ENCODE measurements around the gene SCGB2A2.

The SCGB2A2 gene

GRCh38 chr11:62256281-62256680 is 13.7 kb upstream of the SCGB2A2 start:
- Histone ChIP-seq H2AFZ (ENCODE audit: low read length) (no peak overlapping the region), H3K9me2 (replicated peaks; ENCODE audit: insufficient read depth, low read length) (no peaks in the 10 kb centered on the region), H3K27ac (ENCODE audit: low read length) (no peak overlapping the region), H3K9me3 (replicated peaks; ENCODE audit: insufficient read depth, low read length) (no peaks in the 10 kb centered on the region), H3F3A (ENCODE audit: insufficient read depth, low read length) (no peaks in the 10 kb centered on the region), H3K4me1 (ENCODE audit: low read length) (no peaks in the 10 kb centered on the region), H3K9ac (ENCODE audit: low read length) (no peak overlapping the region), H3K4me2 (ENCODE audit: low read depth, low read length) (no peak overlapping the region), H3K79me2 (ENCODE audit: low read length) (no peaks in the 10 kb centered on the region), H3K27me3 (replicated peaks; ENCODE audit: insufficient read depth, low read length) (no peaks in the 10 kb centered on the region), H3K36me3 (replicated peaks; ENCODE audit: insufficient read depth, low read length) (no peaks in the 10 kb centered on the region), H4K20me1 (ENCODE audit: insufficient read depth, low read length) (no peaks in the 10 kb centered on the region), H3K4me3 (ENCODE audit: low read length) (no peak overlapping the region)
- no peak for DNase-seq
- TF ChIP-seq EZH2 (optimal IDR thresholded peaks at IDR 0.05; ENCODE audit: low read depth, low read length) (no peak), CTCF (IDR thresholded peaks at IDR 0.05; ENCODE audit: low read length) (no peak), EZH2phosphoT487 (IDR thresholded peaks at IDR 0.05; ENCODE audit: low read length) (no peak)

GRCh38 chr11:62260261-62260953 is 9.6 kb upstream of the SCGB2A2 start:
- no peak overlapping the region for H3K4me2 ChIP-seq (ENCODE audit: low read depth, low read length)
- no peak overlapping the region for H2AFZ ChIP-seq (ENCODE audit: low read length)
- no peaks in the 10 kb centered on the region for H4K20me1 ChIP-seq (ENCODE audit: insufficient read depth, low read length)
- no peak overlapping the region for H3K27ac ChIP-seq (ENCODE audit: low read length)
- H3K27me3 ChIP-seq (replicated peaks; ENCODE audit: insufficient read depth, low read length): no peaks in the 10 kb centered on the region
- H3K36me3 ChIP-seq (replicated peaks; ENCODE audit: insufficient read depth, low read length): no peaks in the 10 kb centered on the region
- H3K9me2 ChIP-seq (replicated peaks; ENCODE audit: insufficient read depth, low read length): no peaks in the 10 kb centered on the region
- no peak overlapping the region for H3K9ac ChIP-seq (ENCODE audit: low read length)
- no peaks in the 10 kb centered on the region for H3K79me2 ChIP-seq (ENCODE audit: low read length)
- H3K9me3 ChIP-seq (replicated peaks; ENCODE audit: insufficient read depth, low read length): no peaks in the 10 kb centered on the region
- H3K4me1 ChIP-seq (ENCODE audit: low read length): no peaks in the 10 kb centered on the region
- no peak for DNase-seq
- TF ChIP-seq CTCF (IDR thresholded peaks at IDR 0.05; ENCODE audit: low read length) (no peak), EZH2 (optimal IDR thresholded peaks at IDR 0.05; ENCODE audit: low read depth, low read length) (no peak), EZH2phosphoT487 (IDR thresholded peaks at IDR 0.05; ENCODE audit: low read length) (no peak)
- H3K4me3 ChIP-seq (ENCODE audit: low read length): no peak overlapping the region
- H3F3A ChIP-seq (ENCODE audit: insufficient read depth, low read length): no peaks in the 10 kb centered on the region

GRCh38 chr11:62264004-62264403 is 6.0 kb upstream of the SCGB2A2 start:
- Histone ChIP-seq H3K4me2 (ENCODE audit: low read depth, low read length) (no peak overlapping the region), H4K20me1 (ENCODE audit: insufficient read depth, low read length) (no peaks in the 10 kb centered on the region), H2AFZ (ENCODE audit: low read length) (no peak overlapping the region), H3K4me3 (ENCODE audit: low read length) (no peak overlapping the region), H3K36me3 (replicated peaks; ENCODE audit: insufficient read depth, low read length) (no peaks in the 10 kb centered on the region), H3K27ac (ENCODE audit: low read length) (no peak overlapping the region), H3K9me2 (replicated peaks; ENCODE audit: insufficient read depth, low read length) (no peaks in the 10 kb centered on the region), H3K79me2 (ENCODE audit: low read length) (no peaks in the 10 kb centered on the region), H3K27me3 (replicated peaks; ENCODE audit: insufficient read depth, low read length) (no peaks in the 10 kb centered on the region), H3K9me3 (replicated peaks; ENCODE audit: insufficient read depth, low read length) (no peaks in the 10 kb centered on the region), H3K9ac (ENCODE audit: low read length) (no peak overlapping the region), H3K4me1 (ENCODE audit: low read length) (no peaks in the 10 kb centered on the region), H3F3A (ENCODE audit: insufficient read depth, low read length) (no peaks in the 10 kb centered on the region)
- no peak for TF ChIP-seq CTCF (IDR thresholded peaks at IDR 0.05; ENCODE audit: low read length)
- no peak for TF ChIP-seq EZH2phosphoT487 (IDR thresholded peaks at IDR 0.05; ENCODE audit: low read length)
- TF ChIP-seq EZH2 (optimal IDR thresholded peaks at IDR 0.05; ENCODE audit: low read depth, low read length): no peak
- DNase-seq: no peak

All from MM.1S (cell line).